ENCODE measurements around the gene NKRF. TPM values are rescaled to one million over a fixed set of nuclear protein-coding genes. Genes with fewer than 3 reads are reported as not detected.
A peak's percentile ranks its signal among the peaks of the same experiment; 100 is the strongest.

Gene NKRF
- total RNA-seq, 2 donors from 2014 or later: 6.0 to 8.9 TPM

GRCh38 chrX:119583431-119584059 lies 22.7 kb downstream of the NKRF start:
- no peaks in the 10 kb centered on the region for H3K9me3 ChIP-seq
- no peak overlapping the region for H3K9ac ChIP-seq (ENCODE audit: low read depth in 2 of 2, low read length in 2 of 2)
- H3K4me3 ChIP-seq: no peak overlapping the region
- DNase-seq: no peak
- no peaks in the 10 kb centered on the region for H3K4me1 ChIP-seq
- intact Hi-C loops (cut with DNase I): no loop called here
- H3K27me3 ChIP-seq: no peaks in the 10 kb centered on the region
- no peaks in the 10 kb centered on the region for H3K36me3 ChIP-seq
- no peak overlapping the region for H3K27ac ChIP-seq
- no peak for TF ChIP-seq CTCF (IDR thresholded peaks at IDR 0.05)

GRCh38 chrX:119579414-119579813 lies 26.8 kb downstream of the NKRF start:
- DNase-seq: no peak
- Histone ChIP-seq H3K9me3 (no peaks in the 10 kb centered on the region), H3K27me3 (no peaks in the 10 kb centered on the region), H3K4me1 (no peaks in the 10 kb centered on the region), H3K9ac (ENCODE audit: low read depth in 2 of 2, low read length in 2 of 2) (no peak overlapping the region), H3K27ac (no peak overlapping the region), H3K36me3 (no peaks in the 10 kb centered on the region), H3K4me3 (no peak overlapping the region)
- TF ChIP-seq CTCF (IDR thresholded peaks at IDR 0.05): no peak
- intact Hi-C loops (cut with DNase I): no loop called here

- Histone ChIP-seq H3K4me3 (peak within 1 kb of the TSS; percentile 49), H3K4me1 (no peaks in the 10 kb centered on the region), H3K9ac (ENCODE audit: low read depth in 2 of 2, low read length in 2 of 2) (peak within 1 kb of the TSS; percentile 67 to 76), H3K27me3 (no peaks in the 10 kb centered on the region), H3K27ac (peak within 1 kb of the TSS; percentile 81), H3K36me3 (no peaks in the 10 kb centered on the region), H3K9me3 (no peaks in the 10 kb centered on the region)
- intact Hi-C loops (cut with DNase I): no loop called here
- DNase-seq: peak; percentile 92
- peak; percentile 22 for TF ChIP-seq CTCF (IDR thresholded peaks at IDR 0.05)
Observed at GRCh38 chrX:119574394-119575266, 31.6 kb downstream of the NKRF start, which contains the start of gene UBE2A. Gene UBE2A, plus strand, starts transcription at chrX:119574563. Its CDS starts 149 bp downstream, at chrX:119574712.

GRCh38 chrX:119573840-119574393 lies 32.3 kb downstream of the NKRF start:
- H3K27ac ChIP-seq: peak overlapping the region; percentile 81

More at GRCh38 chrX:119573840-119574393, 32.3 kb downstream of the NKRF start:
- Histone ChIP-seq H3K9me3 (no peaks in the 10 kb centered on the region), H3K4me3 (peak overlapping the region; percentile 49), H3K9ac (ENCODE audit: low read depth in 2 of 2, low read length in 2 of 2) (peak overlapping the region; percentile 48 to 76), H3K36me3 (no peaks in the 10 kb centered on the region), H3K27me3 (no peaks in the 10 kb centered on the region), H3K4me1 (no peaks in the 10 kb centered on the region)
- peak; percentile 37 for DNase-seq
- intact Hi-C loops (cut with DNase I): no loop called here
- no peak for TF ChIP-seq CTCF (IDR thresholded peaks at IDR 0.05)
